K562 (cell line): ENCODE measurements around the gene GAS1. TPM values are rescaled to one million over a fixed set of nuclear protein-coding genes. Genes with fewer than 3 reads are reported as not detected.

Experiments
- ATAC-seq: fragments of 200-7000 bp; cut with Tn5 transposase; 3 replicates; pipeline ENCODE4 v1.9.1; 2020; ENCODE audit warnings: moderate library complexity
- BruUV-seq: library from RNA; stranded (reverse); fragments of 400-500 nt; replicated peaks from 2 replicates; lab custom pipeline; 2021; lab: Mats Ljungman, UMichigan
- CTCF ChIA-PET: fragments of 300-600 bp; formaldehyde crosslinking; extraction: SDS; loops from one replicate; lab custom pipeline; 2021; ENCODE audit warnings: low intra/inter-chr PET ratio; lab: Yijun Ruan, JAX
- POLR2A ChIA-PET: fragments of 300-600, 350-650 bp; sonication (Branson Sonifier 250); formaldehyde crosslinking; extraction: SDS; loops from one replicate; lab custom pipeline; 2021; ENCODE audit warnings: antibody characterized with exemption, inconsistent platforms; lab: Yijun Ruan, JAX
- DNase-seq, 4 experiments: peaks; one replicate each; pipeline versions ENCODE4 v3.0.0 to v3.0.0-alpha.2; 2011 to 2018; ENCODE audit warnings: low spot score in 3 of 4, mixed read lengths in 3 of 4; ENCODE audit errors: extremely low read depth in 1 of 4
- FAIRE-seq: peaks from 2 replicates; lab custom pipeline; 2011; peaks lifted over from hg19 to GRCh38; lab: Jason Lieb, UNC
- H2AFZ ChIP-seq: 2 replicates; pipeline ENCODE4 v1.6.0; 2011; ENCODE audit warnings: low read depth, low read length, control low read depth, inconsistent platforms
- H3K27ac ChIP-seq: fragments of 200-600 bp; 3 replicates; pipeline ENCODE4 v1.8.0; 2011; ENCODE audit warnings: low read depth, mild to moderate bottlenecking, control low read depth, inconsistent platforms, low read length, moderate library complexity, mixed read lengths; ENCODE audit errors: extremely low read depth
- H3K27me3 ChIP-seq, 2 experiments: fragments of 300-600 bp in 1 of 2; 2 replicates in 1 of 2; 3 replicates in 1 of 2; pipeline versions ENCODE4 v1.6.0 to v1.8.0; 2011; ENCODE audit warnings: inconsistent platforms in 2 of 2, low read length in 2 of 2, mild to moderate bottlenecking in 1 of 2, mixed read lengths in 1 of 2, moderate library complexity in 1 of 2; ENCODE audit not compliant: control insufficient read depth in 2 of 2, insufficient read depth in 2 of 2
- H3K36me3 ChIP-seq: fragments of 300-600 bp; 3 replicates; pipeline ENCODE4 v1.8.0; 2011; ENCODE audit warnings: mild to moderate bottlenecking, low read length, inconsistent platforms; ENCODE audit not compliant: control insufficient read depth, insufficient read depth
- H3K4me1 ChIP-seq, 2 experiments: fragments of 200-600 bp in 1 of 2; replicated peaks in 1 of 2; 2 replicates in 1 of 2; 3 replicates in 1 of 2; pipeline versions ENCODE4 v1.5.1 to v1.8.0; 2011; ENCODE audit warnings: inconsistent platforms in 2 of 2, low read length in 2 of 2, mild to moderate bottlenecking in 1 of 2, mixed read lengths in 1 of 2, moderate library complexity in 1 of 2; ENCODE audit not compliant: control insufficient read depth in 2 of 2, insufficient read depth in 2 of 2
- H3K4me2 ChIP-seq: 2 replicates; pipeline ENCODE4 v1.6.1; 2011; ENCODE audit warnings: low read length, control low read depth, inconsistent platforms, mixed read lengths; ENCODE audit not compliant: insufficient read depth
- H3K4me3 ChIP-seq: fragments of 200-600 bp; sonication (generic), shearing (Covaris generic); 2 replicates; pipeline ENCODE4 v1.5.1; 2016; ENCODE audit warnings: control low read depth, inconsistent platforms
- H3K79me2 ChIP-seq: fragments of 200-600 bp; 3 replicates; pipeline ENCODE4 v1.8.0; 2011; ENCODE audit warnings: low read length, inconsistent platforms; ENCODE audit not compliant: control insufficient read depth, insufficient read depth
- H3K9ac ChIP-seq, 2 experiments: 2 replicates each; pipeline versions ENCODE4 v1.6.0 to v1.6.1; 2011; ENCODE audit warnings: low read depth in 2 of 2, low read length in 2 of 2, control low read depth in 1 of 2, inconsistent platforms in 1 of 2, mild to moderate bottlenecking in 1 of 2, mixed read lengths in 1 of 2; ENCODE audit not compliant: insufficient read depth in 1 of 2
- H3K9me1 ChIP-seq: one replicate; pipeline ENCODE4 v1.6.0; 2011; ENCODE audit warnings: inconsistent platforms, mild to moderate bottlenecking, low read length, moderate library complexity; ENCODE audit not compliant: control insufficient read depth, insufficient read depth
- H3K9me3 ChIP-seq: replicated peaks from 2 replicates; pipeline ENCODE4 v1.5.1; 2011; ENCODE audit warnings: low read depth, low read length, inconsistent platforms; ENCODE audit not compliant: control insufficient read depth, insufficient read depth
- H4K20me1 ChIP-seq: replicated peaks from 2 replicates; pipeline ENCODE4 v1.6.1; 2011; ENCODE audit warnings: low read length, inconsistent platforms, mixed read lengths; ENCODE audit not compliant: control insufficient read depth, insufficient read depth
- CREB5 ChIP-seq: fragments of 250-450 bp; sonication (Bioruptor Pico); IDR thresholded peaks from 2 replicates; pipeline ENCODE4 v1.5.0; 2020; ENCODE audit warnings: mild to moderate bottlenecking
- JUNB ChIP-seq: fragments of 450-650 bp; formaldehyde crosslinking; conservative IDR thresholded peaks from 2 replicates; pipeline ENCODE4 v1.4.0; 2020; ENCODE audit warnings: mild to moderate bottlenecking
- PREB ChIP-seq: sonication (generic); formaldehyde crosslinking; IDR thresholded peaks from 2 replicates; pipeline ENCODE4 v1.8.1; 2023; ENCODE audit warnings: mild to moderate bottlenecking, missing genetic modification reagents
- SNRNP70 ChIP-seq: fragments of 200-400 bp; formaldehyde crosslinking; optimal IDR thresholded peaks from 2 replicates; pipeline ENCODE3; 2017; ENCODE audit warnings: low read depth, low read length
- ZNF12 ChIP-seq: sonication (generic); formaldehyde crosslinking; IDR thresholded peaks from 2 replicates; pipeline ENCODE4 v1.4.0; 2020; ENCODE audit warnings: mild to moderate bottlenecking, missing genetic modification reagents
- ZNF639 ChIP-seq, 2 experiments: fragments of 200-800 bp in 1 of 2; sonication (Bioruptor generic) in 1 of 2; sonication (generic) in 1 of 2; formaldehyde crosslinking in 1 of 2; IDR thresholded peaks in 1 of 2; conservative IDR thresholded peaks in 1 of 2; 2 replicates each; pipeline versions ENCODE4 v1.5.0 to v1.6.1; 2016 to 2020; ENCODE audit warnings: missing compliant biosample characterization in 1 of 2, missing genetic modification characterization in 1 of 2, missing genetic modification reagents in 1 of 2
- WGBS: fragments of 100-300 bp; shearing (Covaris generic); methylation state at CpG from one replicate; pipeline ENCODE4 v1.1.6; 2016; ENCODE audit warnings: low coverage, mixed read lengths; ENCODE audit not compliant: insufficient coverage; ENCODE audit errors: missing lambda C conversion rate; 5-methylcytosine and 5-hydroxymethylcytosine counted together
- in situ Hi-C: fragments of 300-500 bp; cut with MboI; formaldehyde crosslinking; loops from 4 replicates; pipeline ENCODE4 v1.15.0; 2018; ENCODE audit warnings: inconsistent platforms, mixed read lengths
- intact Hi-C: fragments of 100-400 bp; cut with micrococcal nuclease; formaldehyde crosslinking; loops from 2 replicates; pipeline ENCODE4 v1.14.2; 2022
- polyA plus RNA-seq, 8 experiments: library from polyadenylated mRNA; depleted of rRNA in 4 of 8; stranded (reverse) in 5 of 8; unstranded in 3 of 8; fragments of >200 nt; fragmentation: Nextera tagmentation in 2 of 8; fragmentation: Illumina TruSeq in 1 of 8; extraction: Ambion mirVana in 2 of 8; extraction: Trizol in 1 of 8; gene quantifications; 2 replicates each; pipeline versions ENCODE4 v1.2.1 to v1.2.3, GENCODE V29; 2011 to 2014; ENCODE audit warnings: inconsistent platforms in 1 of 8, missing spikeins in 1 of 8
- total RNA-seq, 7 experiments: library from RNA; depleted of rRNA in 6 of 7; stranded (reverse); fragments of >200 nt in 6 of 7; fragmentation: Illumina TruSeq in 2 of 7; extraction: Trizol in 2 of 7; gene quantifications; 2 replicates each; pipeline versions ENCODE4 v1.2.1 to v1.2.3, GENCODE V29; 2011 to 2021; ENCODE audit warnings: low replicate concordance in 1 of 7
- TF ChIP-seq, protein P1 (sequence below), 2 experiments: fragments of 450-650 bp in 1 of 2; sonication (generic) in 1 of 2; formaldehyde crosslinking in 1 of 2; IDR thresholded peaks; 2 replicates each; pipeline versions ENCODE4 v1.7.1 to v1.9.0; 2016 to 2022; ENCODE audit warnings: inconsistent platforms in 1 of 2, mild to moderate bottlenecking in 1 of 2, missing genetic modification reagents in 1 of 2

Gene GAS1
- total and polyA plus RNA-seq, 9 of the 15 experiments (the other 6 are each of a cell fraction or from before 2014, with no cell fraction given): 0.07 to 0.09 TPM; not detected in 7

DNA sequence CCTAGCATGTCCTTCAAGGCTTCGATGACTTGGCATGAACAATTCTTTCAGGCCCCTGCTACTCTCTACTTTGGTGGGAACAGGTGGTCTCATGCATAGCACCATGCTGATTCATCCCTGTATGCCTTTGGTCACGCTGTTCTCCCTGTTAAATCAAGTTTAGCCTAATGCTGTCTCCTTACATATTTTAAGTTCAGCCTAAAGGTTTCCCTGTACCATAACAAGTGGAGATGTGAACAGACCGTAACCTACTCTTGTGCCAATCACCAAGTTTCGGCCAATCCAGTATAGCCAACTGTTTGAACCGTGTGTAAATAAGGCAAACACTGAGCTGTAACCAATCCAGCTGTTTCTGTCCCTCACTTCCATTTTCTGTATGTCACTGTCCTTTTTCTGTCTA is 8.0 kb downstream of the GAS1 start:
- FAIRE-seq (no peak), ATAC-seq (no peak), DNase-seq (no peak)
- H3K9me3 ChIP-seq: no peaks in the 10 kb centered on the region
- BruUV-seq: no TSS peak
- no peak overlapping the region for H3K27ac ChIP-seq
- H3K4me1 ChIP-seq: no peaks in the 10 kb centered on the region
- in situ Hi-C loops: no loop called here
- H3K4me2 ChIP-seq: no peak overlapping the region
- H4K20me1 ChIP-seq: no peaks in the 10 kb centered on the region
- ChIA-PET POLR2A (no interaction called here), CTCF (no interaction called here)
- no peaks in the 10 kb centered on the region for H3K36me3 ChIP-seq
- H2AFZ ChIP-seq: no peak overlapping the region
- intact Hi-C loops: no loop called here
- H3K4me3 ChIP-seq: no peak overlapping the region
- no peaks in the 10 kb centered on the region for H3K27me3 ChIP-seq
- H3K9me1 ChIP-seq: no peaks in the 10 kb centered on the region
- H3K79me2 ChIP-seq: no peaks in the 10 kb centered on the region
- H3K9ac ChIP-seq: no peak overlapping the region
- WGBS: 0% methylated on average over 5 of the region's 5 CpGs
- TF ChIP-seq SNRNP70 (no peak), PREB (CRISPR knock-in tag) (no peak), JUNB (no peak), ZNF12 (CRISPR knock-in tag) (no peak), ZNF639 (CRISPR knock-in tag; conservative IDR thresholded peaks at IDR 0.05 in 1 of 2, IDR thresholded peaks at IDR 0.05 in 1 of 2) (no peak), CREB5 (CRISPR knock-in tag) (no peak)
- TF ChIP-seq, protein P1, sequence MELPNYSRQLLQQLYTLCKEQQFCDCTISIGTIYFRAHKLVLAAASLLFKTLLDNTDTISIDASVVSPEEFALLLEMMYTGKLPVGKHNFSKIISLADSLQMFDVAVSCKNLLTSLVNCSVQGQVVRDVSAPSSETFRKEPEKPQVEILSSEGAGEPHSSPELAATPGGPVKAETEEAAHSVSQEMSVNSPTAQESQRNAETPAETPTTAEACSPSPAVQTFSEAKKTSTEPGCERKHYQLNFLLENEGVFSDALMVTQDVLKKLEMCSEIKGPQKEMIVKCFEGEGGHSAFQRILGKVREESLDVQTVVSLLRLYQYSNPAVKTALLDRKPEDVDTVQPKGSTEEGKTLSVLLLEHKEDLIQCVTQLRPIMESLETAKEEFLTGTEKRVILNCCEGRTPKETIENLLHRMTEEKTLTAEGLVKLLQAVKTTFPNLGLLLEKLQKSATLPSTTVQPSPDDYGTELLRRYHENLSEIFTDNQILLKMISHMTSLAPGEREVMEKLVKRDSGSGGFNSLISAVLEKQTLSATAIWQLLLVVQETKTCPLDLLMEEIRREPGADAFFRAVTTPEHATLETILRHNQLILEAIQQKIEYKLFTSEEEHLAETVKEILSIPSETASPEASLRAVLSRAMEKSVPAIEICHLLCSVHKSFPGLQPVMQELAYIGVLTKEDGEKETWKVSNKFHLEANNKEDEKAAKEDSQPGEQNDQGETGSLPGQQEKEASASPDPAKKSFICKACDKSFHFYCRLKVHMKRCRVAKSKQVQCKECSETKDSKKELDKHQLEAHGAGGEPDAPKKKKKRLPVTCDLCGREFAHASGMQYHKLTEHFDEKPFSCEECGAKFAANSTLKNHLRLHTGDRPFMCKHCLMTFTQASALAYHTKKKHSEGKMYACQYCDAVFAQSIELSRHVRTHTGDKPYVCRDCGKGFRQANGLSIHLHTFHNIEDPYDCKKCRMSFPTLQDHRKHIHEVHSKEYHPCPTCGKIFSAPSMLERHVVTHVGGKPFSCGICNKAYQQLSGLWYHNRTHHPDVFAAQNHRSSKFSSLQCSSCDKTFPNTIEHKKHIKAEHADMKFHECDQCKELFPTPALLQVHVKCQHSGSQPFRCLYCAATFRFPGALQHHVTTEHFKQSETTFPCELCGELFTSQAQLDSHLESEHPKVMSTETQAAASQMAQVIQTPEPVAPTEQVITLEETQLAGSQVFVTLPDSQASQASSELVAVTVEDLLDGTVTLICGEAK (IDR thresholded peaks at IDR 0.05): no peak
- TF ChIP-seq, protein P1 (CRISPR knock-in tag; IDR thresholded peaks at IDR 0.05): no peak
